ENCODE data around the gene ZNF865. TPM values are rescaled to one million over a fixed set of nuclear protein-coding genes. Genes with fewer than 3 reads are reported as not detected.

The ZNF865 gene
- total and polyA plus RNA-seq, 2 of the 8 experiments (the other 6 are each of a cell fraction or from before 2014, with no cell fraction given): 3.5 to 13.6 TPM

GRCh38 chr19:55654323-55654867 lies 48.9 kb downstream of the ZNF865 start (continued):
- TF ChIP-seq BACH1 (IDR thresholded peaks at IDR 0.05; ENCODE audit: low read length): no peak
- no peak for TF ChIP-seq CBX5 (IDR thresholded peaks at IDR 0.05; ENCODE audit: low read depth, low read length)
- TF ChIP-seq CREB1 (IDR thresholded peaks at IDR 0.05): no peak
- TF ChIP-seq, protein P1, sequence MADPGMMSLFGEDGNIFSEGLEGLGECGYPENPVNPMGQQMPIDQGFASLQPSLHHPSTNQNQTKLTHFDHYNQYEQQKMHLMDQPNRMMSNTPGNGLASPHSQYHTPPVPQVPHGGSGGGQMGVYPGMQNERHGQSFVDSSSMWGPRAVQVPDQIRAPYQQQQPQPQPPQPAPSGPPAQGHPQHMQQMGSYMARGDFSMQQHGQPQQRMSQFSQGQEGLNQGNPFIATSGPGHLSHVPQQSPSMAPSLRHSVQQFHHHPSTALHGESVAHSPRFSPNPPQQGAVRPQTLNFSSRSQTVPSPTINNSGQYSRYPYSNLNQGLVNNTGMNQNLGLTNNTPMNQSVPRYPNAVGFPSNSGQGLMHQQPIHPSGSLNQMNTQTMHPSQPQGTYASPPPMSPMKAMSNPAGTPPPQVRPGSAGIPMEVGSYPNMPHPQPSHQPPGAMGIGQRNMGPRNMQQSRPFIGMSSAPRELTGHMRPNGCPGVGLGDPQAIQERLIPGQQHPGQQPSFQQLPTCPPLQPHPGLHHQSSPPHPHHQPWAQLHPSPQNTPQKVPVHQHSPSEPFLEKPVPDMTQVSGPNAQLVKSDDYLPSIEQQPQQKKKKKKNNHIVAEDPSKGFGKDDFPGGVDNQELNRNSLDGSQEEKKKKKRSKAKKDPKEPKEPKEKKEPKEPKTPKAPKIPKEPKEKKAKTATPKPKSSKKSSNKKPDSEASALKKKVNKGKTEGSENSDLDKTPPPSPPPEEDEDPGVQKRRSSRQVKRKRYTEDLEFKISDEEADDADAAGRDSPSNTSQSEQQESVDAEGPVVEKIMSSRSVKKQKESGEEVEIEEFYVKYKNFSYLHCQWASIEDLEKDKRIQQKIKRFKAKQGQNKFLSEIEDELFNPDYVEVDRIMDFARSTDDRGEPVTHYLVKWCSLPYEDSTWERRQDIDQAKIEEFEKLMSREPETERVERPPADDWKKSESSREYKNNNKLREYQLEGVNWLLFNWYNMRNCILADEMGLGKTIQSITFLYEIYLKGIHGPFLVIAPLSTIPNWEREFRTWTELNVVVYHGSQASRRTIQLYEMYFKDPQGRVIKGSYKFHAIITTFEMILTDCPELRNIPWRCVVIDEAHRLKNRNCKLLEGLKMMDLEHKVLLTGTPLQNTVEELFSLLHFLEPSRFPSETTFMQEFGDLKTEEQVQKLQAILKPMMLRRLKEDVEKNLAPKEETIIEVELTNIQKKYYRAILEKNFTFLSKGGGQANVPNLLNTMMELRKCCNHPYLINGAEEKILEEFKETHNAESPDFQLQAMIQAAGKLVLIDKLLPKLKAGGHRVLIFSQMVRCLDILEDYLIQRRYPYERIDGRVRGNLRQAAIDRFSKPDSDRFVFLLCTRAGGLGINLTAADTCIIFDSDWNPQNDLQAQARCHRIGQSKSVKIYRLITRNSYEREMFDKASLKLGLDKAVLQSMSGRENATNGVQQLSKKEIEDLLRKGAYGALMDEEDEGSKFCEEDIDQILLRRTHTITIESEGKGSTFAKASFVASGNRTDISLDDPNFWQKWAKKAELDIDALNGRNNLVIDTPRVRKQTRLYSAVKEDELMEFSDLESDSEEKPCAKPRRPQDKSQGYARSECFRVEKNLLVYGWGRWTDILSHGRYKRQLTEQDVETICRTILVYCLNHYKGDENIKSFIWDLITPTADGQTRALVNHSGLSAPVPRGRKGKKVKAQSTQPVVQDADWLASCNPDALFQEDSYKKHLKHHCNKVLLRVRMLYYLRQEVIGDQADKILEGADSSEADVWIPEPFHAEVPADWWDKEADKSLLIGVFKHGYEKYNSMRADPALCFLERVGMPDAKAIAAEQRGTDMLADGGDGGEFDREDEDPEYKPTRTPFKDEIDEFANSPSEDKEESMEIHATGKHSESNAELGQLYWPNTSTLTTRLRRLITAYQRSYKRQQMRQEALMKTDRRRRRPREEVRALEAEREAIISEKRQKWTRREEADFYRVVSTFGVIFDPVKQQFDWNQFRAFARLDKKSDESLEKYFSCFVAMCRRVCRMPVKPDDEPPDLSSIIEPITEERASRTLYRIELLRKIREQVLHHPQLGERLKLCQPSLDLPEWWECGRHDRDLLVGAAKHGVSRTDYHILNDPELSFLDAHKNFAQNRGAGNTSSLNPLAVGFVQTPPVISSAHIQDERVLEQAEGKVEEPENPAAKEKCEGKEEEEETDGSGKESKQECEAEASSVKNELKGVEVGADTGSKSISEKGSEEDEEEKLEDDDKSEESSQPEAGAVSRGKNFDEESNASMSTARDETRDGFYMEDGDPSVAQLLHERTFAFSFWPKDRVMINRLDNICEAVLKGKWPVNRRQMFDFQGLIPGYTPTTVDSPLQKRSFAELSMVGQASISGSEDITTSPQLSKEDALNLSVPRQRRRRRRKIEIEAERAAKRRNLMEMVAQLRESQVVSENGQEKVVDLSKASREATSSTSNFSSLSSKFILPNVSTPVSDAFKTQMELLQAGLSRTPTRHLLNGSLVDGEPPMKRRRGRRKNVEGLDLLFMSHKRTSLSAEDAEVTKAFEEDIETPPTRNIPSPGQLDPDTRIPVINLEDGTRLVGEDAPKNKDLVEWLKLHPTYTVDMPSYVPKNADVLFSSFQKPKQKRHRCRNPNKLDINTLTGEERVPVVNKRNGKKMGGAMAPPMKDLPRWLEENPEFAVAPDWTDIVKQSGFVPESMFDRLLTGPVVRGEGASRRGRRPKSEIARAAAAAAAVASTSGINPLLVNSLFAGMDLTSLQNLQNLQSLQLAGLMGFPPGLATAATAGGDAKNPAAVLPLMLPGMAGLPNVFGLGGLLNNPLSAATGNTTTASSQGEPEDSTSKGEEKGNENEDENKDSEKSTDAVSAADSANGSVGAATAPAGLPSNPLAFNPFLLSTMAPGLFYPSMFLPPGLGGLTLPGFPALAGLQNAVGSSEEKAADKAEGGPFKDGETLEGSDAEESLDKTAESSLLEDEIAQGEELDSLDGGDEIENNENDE (IDR thresholded peaks at IDR 0.05; ENCODE audit: insufficient replicate concordance, low read length): no peak
- TF ChIP-seq SIX5 (IDR thresholded peaks at IDR 0.05; ENCODE audit: low read depth, low read length): no peak
- no peak for TF ChIP-seq CHD2 (IDR thresholded peaks at IDR 0.05; ENCODE audit: low read length)
- no peak for TF ChIP-seq SP2 (IDR thresholded peaks at IDR 0.05; ENCODE audit: low read length)
- no peak for TF ChIP-seq POU5F1 (IDR thresholded peaks at IDR 0.05; ENCODE audit: low read depth, low read length)
- TF ChIP-seq POLR2A (IDR thresholded peaks at IDR 0.05; ENCODE audit: control extremely low read depth in 1 of 2, low read depth in 2 of 2, low read length in 2 of 2): no peak
- TF ChIP-seq POLR2AphosphoS5 (IDR thresholded peaks at IDR 0.05; ENCODE audit: low read depth, low read length): no peak; the same call in 1 of the 2 replicates
- TF ChIP-seq TEAD4 (IDR thresholded peaks at IDR 0.05; ENCODE audit: low read depth, low read length): no peak
- TF ChIP-seq, protein P2, sequence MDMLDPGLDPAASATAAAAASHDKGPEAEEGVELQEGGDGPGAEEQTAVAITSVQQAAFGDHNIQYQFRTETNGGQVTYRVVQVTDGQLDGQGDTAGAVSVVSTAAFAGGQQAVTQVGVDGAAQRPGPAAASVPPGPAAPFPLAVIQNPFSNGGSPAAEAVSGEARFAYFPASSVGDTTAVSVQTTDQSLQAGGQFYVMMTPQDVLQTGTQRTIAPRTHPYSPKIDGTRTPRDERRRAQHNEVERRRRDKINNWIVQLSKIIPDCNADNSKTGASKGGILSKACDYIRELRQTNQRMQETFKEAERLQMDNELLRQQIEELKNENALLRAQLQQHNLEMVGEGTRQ (IDR thresholded peaks at IDR 0.05; ENCODE audit: low read length): no peak

Measured in H1 (cell line).